Measurements from ENCODE around the gene OSER1. TPM values are rescaled to one million over a fixed set of nuclear protein-coding genes. Genes with fewer than 3 reads are reported as not detected.

OSER1 gene
- total RNA-seq, 1 experiment from 2014 or later = 24.3 TPM

DNA sequence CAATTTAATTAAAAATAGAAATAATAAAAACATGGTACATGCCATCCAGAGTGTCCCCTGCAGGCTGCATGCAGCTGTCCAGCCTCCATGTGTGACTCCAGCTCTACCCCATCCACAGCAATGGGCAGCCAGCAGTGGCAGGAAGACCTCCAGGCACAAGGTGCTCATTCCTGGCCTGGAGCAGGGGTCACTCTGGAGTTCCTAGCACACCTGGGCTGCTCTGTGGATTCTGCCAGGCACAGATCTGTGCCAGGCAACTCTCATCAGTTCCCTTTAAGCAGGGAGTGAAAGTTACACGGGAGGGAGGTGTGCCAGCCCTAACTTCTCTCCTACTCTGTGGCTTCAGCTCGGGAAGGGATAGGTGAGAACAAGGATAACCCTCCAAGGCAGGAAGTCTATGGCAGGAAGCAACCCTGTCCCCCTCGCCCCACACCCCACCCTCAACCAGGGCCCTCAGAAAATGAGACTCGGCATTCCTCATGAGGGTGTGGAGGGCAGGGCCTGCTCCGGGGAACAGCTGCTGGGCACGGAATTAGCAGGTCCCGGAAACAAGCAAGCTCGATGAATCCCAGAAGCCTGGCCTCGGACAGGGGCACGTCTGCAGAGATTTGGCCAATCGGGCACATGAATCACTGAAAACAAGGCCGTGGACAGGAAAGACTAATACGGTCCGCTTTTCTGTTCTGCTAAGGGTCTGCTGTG, 33.6 kb downstream of the OSER1 start:
- no peak for TF ChIP-seq PRRX2 (CRISPR knock-in tag; IDR thresholded peaks at IDR 0.05)
- TF ChIP-seq, protein P1, sequence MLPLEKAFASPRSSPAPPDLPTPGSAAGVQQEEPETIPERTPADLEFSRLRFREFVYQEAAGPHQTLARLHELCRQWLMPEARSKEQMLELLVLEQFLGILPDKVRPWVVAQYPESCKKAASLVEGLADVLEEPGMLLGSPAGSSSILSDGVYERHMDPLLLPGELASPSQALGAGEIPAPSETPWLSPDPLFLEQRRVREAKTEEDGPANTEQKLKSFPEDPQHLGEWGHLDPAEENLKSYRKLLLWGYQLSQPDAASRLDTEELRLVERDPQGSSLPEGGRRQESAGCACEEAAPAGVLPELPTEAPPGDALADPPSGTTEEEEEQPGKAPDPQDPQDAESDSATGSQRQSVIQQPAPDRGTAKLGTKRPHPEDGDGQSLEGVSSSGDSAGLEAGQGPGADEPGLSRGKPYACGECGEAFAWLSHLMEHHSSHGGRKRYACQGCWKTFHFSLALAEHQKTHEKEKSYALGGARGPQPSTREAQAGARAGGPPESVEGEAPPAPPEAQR (CRISPR knock-in tag; IDR thresholded peaks at IDR 0.05) = no peak
- TF ChIP-seq ZNF121 (CRISPR knock-in tag; IDR thresholded peaks at IDR 0.05) = no peak
- TF ChIP-seq, protein P2, sequence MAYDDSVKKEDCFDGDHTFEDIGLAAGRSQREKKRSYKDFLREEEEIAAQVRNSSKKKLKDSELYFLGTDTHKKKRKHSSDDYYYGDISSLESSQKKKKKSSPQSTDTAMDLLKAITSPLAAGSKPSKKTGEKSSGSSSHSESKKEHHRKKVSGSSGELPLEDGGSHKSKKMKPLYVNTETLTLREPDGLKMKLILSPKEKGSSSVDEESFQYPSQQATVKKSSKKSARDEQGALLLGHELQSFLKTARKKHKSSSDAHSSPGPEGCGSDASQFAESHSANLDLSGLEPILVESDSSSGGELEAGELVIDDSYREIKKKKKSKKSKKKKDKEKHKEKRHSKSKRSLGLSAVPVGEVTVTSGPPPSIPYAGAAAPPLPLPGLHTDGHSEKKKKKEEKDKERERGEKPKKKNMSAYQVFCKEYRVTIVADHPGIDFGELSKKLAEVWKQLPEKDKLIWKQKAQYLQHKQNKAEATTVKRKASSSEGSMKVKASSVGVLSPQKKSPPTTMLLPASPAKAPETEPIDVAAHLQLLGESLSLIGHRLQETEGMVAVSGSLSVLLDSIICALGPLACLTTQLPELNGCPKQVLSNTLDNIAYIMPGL (CRISPR knock-in tag; IDR thresholded peaks at IDR 0.05) = no peak
- TF ChIP-seq, protein P3, sequence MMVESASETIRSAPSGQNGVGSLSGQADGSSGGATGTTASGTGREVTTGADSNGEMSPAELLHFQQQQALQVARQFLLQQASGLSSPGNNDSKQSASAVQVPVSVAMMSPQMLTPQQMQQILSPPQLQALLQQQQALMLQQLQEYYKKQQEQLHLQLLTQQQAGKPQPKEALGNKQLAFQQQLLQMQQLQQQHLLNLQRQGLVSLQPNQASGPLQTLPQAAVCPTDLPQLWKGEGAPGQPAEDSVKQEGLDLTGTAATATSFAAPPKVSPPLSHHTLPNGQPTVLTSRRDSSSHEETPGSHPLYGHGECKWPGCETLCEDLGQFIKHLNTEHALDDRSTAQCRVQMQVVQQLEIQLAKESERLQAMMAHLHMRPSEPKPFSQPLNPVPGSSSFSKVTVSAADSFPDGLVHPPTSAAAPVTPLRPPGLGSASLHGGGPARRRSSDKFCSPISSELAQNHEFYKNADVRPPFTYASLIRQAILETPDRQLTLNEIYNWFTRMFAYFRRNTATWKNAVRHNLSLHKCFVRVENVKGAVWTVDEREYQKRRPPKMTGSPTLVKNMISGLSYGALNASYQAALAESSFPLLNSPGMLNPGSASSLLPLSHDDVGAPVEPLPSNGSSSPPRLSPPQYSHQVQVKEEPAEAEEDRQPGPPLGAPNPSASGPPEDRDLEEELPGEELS (CRISPR knock-in tag; IDR thresholded peaks at IDR 0.05) = no peak
- no peak for TF ChIP-seq OVOL2 (CRISPR knock-in tag; IDR thresholded peaks at IDR 0.05; ENCODE audit: borderline replicate concordance)
- DNase-seq (ENCODE audit: low spot score) = no peak
- Mint-ChIP-seq H3K4me3 (no peak overlapping the region), H3K9me3 (no peaks in the 10 kb centered on the region), H3K27ac (no peak overlapping the region), H3K27me3 (ENCODE audit: low read depth) (no peaks in the 10 kb centered on the region), H3K36me3 (no peaks in the 10 kb centered on the region), H3K4me1 (peaks cover 13% of the 10 kb centered on the region)
- ChIA-PET CTCF (interaction anchor here (0.7 to 1.4 kb wide), 4 partner anchors 13 to 207 kb away, joined by 3 to 14 read pairs (median 5); no protein-coding TSS in a partner anchor), POLR2A (no interaction called here)
- peak; percentile 63 for ATAC-seq

DNA sequence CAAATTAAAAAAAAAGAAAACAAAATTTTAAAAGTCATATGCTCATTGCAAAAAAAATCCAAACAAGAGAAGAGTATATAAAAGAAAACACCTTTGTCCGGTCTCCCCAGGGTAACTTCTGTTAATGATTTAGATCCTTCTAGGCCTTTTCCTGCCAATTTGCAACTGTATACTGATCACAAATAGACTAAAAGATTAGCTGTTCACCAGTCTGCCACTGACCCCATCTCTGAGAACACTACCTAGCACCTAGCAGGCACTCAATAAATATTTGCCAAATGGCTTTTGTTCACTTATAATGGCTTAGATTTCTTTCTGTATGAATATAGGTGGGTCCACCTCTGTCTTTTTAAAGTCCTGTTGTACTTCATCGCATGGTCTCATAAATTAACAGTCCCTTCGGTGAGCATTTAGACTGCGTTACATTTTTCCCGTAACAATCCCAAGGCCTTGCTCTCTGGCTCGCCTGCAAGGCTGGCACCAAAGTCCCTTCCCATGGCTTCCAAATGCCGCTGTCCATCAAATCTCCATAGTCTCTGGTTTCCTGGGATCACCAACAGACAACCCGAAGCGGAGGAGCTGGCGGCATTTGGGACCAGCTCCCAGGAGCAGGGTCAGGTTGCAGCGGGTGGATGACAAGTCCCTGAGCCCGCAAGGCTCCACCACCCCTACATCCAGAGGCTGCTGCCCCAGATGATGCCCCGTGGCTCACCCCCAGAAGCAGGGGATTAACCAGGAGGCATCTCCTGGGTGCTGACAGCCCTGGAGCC, 35.4 kb downstream of the OSER1 start:
- CTCF ChIA-PET = interaction anchor here (1.0 to 1.2 kb wide), 2 partner anchors 15 kb away, joined by 5 to 6 read pairs; no protein-coding TSS in a partner anchor
- H3K27me3 Mint-ChIP-seq (ENCODE audit: low read depth) = peaks cover 3% of the 10 kb centered on the region; the same call in 1 of the 2 replicates
- TF ChIP-seq PRRX2 (CRISPR knock-in tag; IDR thresholded peaks at IDR 0.05) (no peak), KAT7 (CRISPR knock-in tag; IDR thresholded peaks at IDR 0.05; ENCODE audit: borderline replicate concordance) (no peak), FOXP1 (CRISPR knock-in tag; IDR thresholded peaks at IDR 0.05; ENCODE audit: borderline replicate concordance) (no peak), TCF7 (CRISPR knock-in tag; IDR thresholded peaks at IDR 0.05; ENCODE audit: low read depth) (no peak), SP1 (CRISPR knock-in tag; conservative IDR thresholded peaks at IDR 0.05) (no peak), ETV6 (CRISPR knock-in tag; IDR thresholded peaks at IDR 0.05) (no peak), CREM (CRISPR knock-in tag; IDR thresholded peaks at IDR 0.05) (no peak), NR1H2 (CRISPR knock-in tag; IDR thresholded peaks at IDR 0.05) (no peak), RORB (CRISPR knock-in tag; IDR thresholded peaks at IDR 0.05) (no peak), NFE2L1 (CRISPR knock-in tag; IDR thresholded peaks at IDR 0.05) (no peak)
- TF ChIP-seq, protein P4, sequence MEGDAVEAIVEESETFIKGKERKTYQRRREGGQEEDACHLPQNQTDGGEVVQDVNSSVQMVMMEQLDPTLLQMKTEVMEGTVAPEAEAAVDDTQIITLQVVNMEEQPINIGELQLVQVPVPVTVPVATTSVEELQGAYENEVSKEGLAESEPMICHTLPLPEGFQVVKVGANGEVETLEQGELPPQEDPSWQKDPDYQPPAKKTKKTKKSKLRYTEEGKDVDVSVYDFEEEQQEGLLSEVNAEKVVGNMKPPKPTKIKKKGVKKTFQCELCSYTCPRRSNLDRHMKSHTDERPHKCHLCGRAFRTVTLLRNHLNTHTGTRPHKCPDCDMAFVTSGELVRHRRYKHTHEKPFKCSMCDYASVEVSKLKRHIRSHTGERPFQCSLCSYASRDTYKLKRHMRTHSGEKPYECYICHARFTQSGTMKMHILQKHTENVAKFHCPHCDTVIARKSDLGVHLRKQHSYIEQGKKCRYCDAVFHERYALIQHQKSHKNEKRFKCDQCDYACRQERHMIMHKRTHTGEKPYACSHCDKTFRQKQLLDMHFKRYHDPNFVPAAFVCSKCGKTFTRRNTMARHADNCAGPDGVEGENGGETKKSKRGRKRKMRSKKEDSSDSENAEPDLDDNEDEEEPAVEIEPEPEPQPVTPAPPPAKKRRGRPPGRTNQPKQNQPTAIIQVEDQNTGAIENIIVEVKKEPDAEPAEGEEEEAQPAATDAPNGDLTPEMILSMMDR (IDR thresholded peaks at IDR 0.05) = no peak
- TF ChIP-seq, protein P5, sequence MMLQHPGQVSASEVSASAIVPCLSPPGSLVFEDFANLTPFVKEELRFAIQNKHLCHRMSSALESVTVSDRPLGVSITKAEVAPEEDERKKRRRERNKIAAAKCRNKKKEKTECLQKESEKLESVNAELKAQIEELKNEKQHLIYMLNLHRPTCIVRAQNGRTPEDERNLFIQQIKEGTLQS (CRISPR knock-in tag; conservative IDR thresholded peaks at IDR 0.05) = no peak
- TF ChIP-seq, protein P6, sequence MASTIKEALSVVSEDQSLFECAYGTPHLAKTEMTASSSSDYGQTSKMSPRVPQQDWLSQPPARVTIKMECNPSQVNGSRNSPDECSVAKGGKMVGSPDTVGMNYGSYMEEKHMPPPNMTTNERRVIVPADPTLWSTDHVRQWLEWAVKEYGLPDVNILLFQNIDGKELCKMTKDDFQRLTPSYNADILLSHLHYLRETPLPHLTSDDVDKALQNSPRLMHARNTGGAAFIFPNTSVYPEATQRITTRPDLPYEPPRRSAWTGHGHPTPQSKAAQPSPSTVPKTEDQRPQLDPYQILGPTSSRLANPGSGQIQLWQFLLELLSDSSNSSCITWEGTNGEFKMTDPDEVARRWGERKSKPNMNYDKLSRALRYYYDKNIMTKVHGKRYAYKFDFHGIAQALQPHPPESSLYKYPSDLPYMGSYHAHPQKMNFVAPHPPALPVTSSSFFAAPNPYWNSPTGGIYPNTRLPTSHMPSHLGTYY (CRISPR knock-in tag; IDR thresholded peaks at IDR 0.05) = no peak
- TF ChIP-seq, protein P7, sequence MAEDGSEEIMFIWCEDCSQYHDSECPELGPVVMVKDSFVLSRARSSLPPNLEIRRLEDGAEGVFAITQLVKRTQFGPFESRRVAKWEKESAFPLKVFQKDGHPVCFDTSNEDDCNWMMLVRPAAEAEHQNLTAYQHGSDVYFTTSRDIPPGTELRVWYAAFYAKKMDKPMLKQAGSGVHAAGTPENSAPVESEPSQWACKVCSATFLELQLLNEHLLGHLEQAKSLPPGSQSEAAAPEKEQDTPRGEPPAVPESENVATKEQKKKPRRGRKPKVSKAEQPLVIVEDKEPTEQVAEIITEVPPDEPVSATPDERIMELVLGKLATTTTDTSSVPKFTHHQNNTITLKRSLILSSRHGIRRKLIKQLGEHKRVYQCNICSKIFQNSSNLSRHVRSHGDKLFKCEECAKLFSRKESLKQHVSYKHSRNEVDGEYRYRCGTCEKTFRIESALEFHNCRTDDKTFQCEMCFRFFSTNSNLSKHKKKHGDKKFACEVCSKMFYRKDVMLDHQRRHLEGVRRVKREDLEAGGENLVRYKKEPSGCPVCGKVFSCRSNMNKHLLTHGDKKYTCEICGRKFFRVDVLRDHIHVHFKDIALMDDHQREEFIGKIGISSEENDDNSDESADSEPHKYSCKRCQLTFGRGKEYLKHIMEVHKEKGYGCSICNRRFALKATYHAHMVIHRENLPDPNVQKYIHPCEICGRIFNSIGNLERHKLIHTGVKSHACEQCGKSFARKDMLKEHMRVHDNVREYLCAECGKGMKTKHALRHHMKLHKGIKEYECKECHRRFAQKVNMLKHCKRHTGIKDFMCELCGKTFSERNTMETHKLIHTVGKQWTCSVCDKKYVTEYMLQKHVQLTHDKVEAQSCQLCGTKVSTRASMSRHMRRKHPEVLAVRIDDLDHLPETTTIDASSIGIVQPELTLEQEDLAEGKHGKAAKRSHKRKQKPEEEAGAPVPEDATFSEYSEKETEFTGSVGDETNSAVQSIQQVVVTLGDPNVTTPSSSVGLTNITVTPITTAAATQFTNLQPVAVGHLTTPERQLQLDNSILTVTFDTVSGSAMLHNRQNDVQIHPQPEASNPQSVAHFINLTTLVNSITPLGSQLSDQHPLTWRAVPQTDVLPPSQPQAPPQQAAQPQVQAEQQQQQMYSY (CRISPR knock-in tag; IDR thresholded peaks at IDR 0.05) = no peak
- TF ChIP-seq, protein P8, sequence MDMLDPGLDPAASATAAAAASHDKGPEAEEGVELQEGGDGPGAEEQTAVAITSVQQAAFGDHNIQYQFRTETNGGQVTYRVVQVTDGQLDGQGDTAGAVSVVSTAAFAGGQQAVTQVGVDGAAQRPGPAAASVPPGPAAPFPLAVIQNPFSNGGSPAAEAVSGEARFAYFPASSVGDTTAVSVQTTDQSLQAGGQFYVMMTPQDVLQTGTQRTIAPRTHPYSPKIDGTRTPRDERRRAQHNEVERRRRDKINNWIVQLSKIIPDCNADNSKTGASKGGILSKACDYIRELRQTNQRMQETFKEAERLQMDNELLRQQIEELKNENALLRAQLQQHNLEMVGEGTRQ (CRISPR knock-in tag; IDR thresholded peaks at IDR 0.05) = no peak

More for the DNA sequence above, 35.4 kb downstream of the OSER1 start:
- no peak overlapping the region for H3K27ac Mint-ChIP-seq
- no peaks in the 10 kb centered on the region for H3K9me3 Mint-ChIP-seq
- no peaks in the 10 kb centered on the region for H3K36me3 Mint-ChIP-seq
- DNase-seq (ENCODE audit: low spot score) = no peak
- POLR2A ChIA-PET = no interaction called here
- no peak overlapping the region for H3K4me3 Mint-ChIP-seq
- H3K4me1 Mint-ChIP-seq = no peaks in the 10 kb centered on the region
- no peak for ATAC-seq
